Gastroesophageal sphincter (tissue), 3 donors: ENCODE data around the gene USP40.

Experiments
- CTCF ChIP-seq, 4 experiments: fragments of 200-600 bp in 2 of 4; fragments of 450-650 bp in 2 of 4; sonication (generic) in 1 of 4; IDR thresholded peaks; one replicate each; pipeline ENCODE4 v1.5.1; 2017 to 2019; ENCODE audit warnings: antibody characterized with exemption in 4 of 4, mild to moderate bottlenecking in 2 of 4, moderate library complexity in 2 of 4
- POLR2A ChIP-seq, 2 donors: fragments of 450-650 bp; IDR thresholded peaks; one replicate each; pipeline ENCODE4 v1.6.1; 2017; ENCODE audit warnings: antibody characterized with exemption in 2 of 2, mild to moderate bottlenecking in 2 of 2, moderate library complexity in 1 of 2
- POLR2AphosphoS5 ChIP-seq: sonication (generic); formaldehyde crosslinking; IDR thresholded peaks from one replicate; pipeline ENCODE4 v1.6.1; 2017; ENCODE audit warnings: antibody characterized with exemption

- no peak for TF ChIP-seq CTCF (IDR thresholded peaks at IDR 0.05)
- no peak for TF ChIP-seq POLR2A (IDR thresholded peaks at IDR 0.05)
- no peak for TF ChIP-seq POLR2AphosphoS5
Observed at GRCh38 chr2:233551491-233551890, 15.1 kb downstream of the USP40 start.
